Measurements from ENCODE around the gene THOC6.

The THOC6 gene

GRCh38 chr16:2985462-2985861 is 38.4 kb upstream of the THOC6 start:
- H3K4me3 ChIP-seq (ENCODE audit: low read depth, low read length): no peak overlapping the region
- TF ChIP-seq CTCF (IDR thresholded peaks at IDR 0.05; ENCODE audit: low read depth, low read length): no peak

GRCh38 chr16:2985893-2986355 is 37.9 kb upstream of the THOC6 start:
- no peak overlapping the region for H3K4me3 ChIP-seq (ENCODE audit: low read depth, low read length)
- TF ChIP-seq CTCF (IDR thresholded peaks at IDR 0.05; ENCODE audit: low read depth, low read length): no peak

DNA sequence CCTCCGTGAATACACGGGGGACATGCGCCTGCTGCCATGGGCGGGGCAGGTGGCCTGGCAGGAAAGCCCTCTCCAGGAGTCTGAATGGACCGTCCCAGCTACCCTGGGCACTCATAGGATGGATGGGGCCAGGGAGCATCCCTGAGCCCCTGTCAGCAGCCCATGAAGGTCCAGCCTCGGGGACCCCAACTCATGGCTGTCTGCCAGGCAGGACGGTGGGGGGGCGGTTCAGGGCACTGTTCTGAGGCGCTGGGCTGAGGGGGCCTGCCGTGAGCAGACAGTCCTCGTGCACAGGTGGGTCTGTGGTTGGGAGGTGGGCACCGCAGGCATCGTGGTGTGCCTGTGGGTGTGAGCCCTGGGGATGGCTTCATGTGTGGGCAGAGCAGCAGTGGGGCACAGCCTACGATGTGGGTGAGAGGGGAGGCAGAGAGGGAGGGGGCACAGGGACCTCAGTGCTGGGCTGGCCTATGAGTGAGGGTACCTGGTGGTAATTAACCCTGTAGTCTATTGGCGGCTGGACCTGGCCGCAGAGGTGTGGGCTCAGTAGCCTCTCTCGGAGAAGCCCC is 37.1 kb upstream of the THOC6 start:
- H3K4me3 ChIP-seq (ENCODE audit: low read depth, low read length): no peak overlapping the region
- TF ChIP-seq CTCF (IDR thresholded peaks at IDR 0.05; ENCODE audit: low read depth, low read length): no peak

DNA sequence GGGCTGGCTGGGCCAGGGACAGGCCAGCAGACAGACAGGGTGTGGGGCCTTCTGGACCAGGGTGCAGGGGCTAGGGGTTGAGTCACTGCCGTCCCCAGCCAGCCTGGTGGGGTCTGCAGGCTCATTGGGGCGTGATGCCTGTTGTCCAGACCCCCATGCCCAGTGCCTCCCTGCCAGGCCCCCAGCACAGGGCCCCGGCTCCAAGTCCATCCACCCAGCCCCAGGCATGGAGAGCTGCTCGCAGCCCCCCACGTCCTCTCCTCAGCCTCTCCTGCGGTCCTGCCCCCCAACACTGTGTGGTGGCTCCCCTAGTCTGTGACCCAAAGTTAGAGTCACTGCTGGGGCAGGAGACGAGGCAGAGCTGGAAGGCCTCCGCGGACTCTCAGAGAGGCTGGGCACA is 36.5 kb upstream of the THOC6 start:
- TF ChIP-seq CTCF (IDR thresholded peaks at IDR 0.05; ENCODE audit: low read depth, low read length): no peak
- H3K4me3 ChIP-seq (ENCODE audit: low read depth, low read length): no peak overlapping the region

DNA sequence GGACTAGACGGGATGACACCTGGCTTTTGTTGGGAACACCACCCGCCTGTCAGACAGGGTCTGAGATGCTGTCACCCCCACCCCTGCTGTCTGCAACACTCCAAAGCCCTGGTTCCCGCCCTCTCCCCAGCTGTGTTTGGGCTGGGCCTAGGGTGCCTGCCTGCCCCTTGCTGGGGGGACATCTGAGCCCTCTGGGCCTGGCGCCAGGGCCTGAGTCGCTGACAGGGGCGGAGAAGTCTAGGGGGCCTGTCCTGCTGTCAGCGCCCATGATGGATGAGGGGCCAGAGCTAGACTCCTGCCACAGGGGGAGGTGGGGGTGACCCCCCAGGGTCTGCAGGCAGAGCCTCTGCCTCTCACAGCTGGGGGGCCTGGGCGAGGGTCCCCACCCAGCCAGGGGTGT is 36.0 kb upstream of the THOC6 start:
- no peak overlapping the region for H3K4me3 ChIP-seq (ENCODE audit: low read depth, low read length)
- no peak for TF ChIP-seq CTCF (IDR thresholded peaks at IDR 0.05; ENCODE audit: low read depth, low read length)

DNA sequence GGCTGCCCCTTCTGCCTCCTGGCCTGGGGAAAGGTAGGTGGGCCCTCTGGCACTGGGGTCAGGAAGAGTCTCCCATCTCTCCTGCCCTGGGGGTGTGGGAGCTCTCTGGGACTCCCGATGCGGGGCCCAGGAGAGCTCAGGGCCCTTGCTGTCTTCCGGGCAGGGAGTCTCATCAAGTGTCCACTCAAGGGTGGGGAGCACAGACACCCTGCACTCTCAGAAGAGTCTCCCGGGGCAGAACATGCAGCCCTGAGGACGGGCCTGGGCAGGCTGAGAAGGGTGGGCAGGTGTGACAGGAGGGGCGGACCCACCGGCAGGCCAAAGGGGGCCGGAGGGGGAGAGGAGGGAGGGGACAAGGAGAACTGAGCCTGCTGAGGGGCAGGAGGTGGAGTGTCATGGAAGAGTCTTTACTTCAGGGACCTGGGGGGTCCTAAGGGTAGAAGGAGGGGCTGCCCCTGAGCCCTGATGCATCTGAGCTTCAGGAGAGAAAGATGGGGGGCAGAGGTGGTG is 35.2 kb upstream of the THOC6 start:
- no peak overlapping the region for H3K4me3 ChIP-seq (ENCODE audit: low read depth, low read length)
- TF ChIP-seq CTCF (IDR thresholded peaks at IDR 0.05; ENCODE audit: low read depth, low read length): no peak

DNA sequence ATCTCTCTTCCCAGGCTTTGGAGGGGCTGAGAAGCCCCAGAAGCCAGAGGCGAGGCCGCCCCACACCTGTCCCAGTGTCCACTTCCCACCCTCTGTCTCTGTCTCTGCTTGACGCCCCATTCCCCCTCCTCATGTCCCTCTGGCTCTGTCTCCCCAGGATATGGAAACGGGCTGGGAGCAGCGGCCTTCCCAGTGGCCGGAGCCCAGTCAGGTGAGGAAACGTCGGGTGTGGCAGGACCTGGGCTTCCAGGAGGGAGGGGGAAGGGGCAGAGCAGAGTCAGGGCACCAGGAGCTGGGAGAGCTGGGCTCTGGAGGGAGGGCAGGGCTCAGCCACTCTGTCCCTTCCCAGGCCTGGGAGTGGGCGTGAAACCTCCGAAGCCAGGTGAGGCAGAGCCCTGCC is 32.9 kb upstream of the THOC6 start:
- H3K4me3 ChIP-seq (ENCODE audit: low read depth, low read length): no peak overlapping the region
- TF ChIP-seq CTCF (IDR thresholded peaks at IDR 0.05; ENCODE audit: low read depth, low read length): no peak

Measured in WI38 (cell line).